GM20000 (cell line): ENCODE data around the gene LRMDA.

Experiments
- DNase-seq: peaks from one replicate; pipeline ENCODE4 v3.0.0; 2012; ENCODE audit warnings: low spot score
- TF ChIP-seq, protein P1 (sequence below): IDR thresholded peaks from 2 replicates; pipeline ENCODE4 v1.5.1; 2012; ENCODE audit warnings: mild to moderate bottlenecking, control low read depth; ENCODE audit errors: extremely low read depth, missing control alignments

LRMDA gene

GRCh38 chr10:75696536-75696935 lies 265.1 kb downstream of the LRMDA start:
- TF ChIP-seq, protein P1, sequence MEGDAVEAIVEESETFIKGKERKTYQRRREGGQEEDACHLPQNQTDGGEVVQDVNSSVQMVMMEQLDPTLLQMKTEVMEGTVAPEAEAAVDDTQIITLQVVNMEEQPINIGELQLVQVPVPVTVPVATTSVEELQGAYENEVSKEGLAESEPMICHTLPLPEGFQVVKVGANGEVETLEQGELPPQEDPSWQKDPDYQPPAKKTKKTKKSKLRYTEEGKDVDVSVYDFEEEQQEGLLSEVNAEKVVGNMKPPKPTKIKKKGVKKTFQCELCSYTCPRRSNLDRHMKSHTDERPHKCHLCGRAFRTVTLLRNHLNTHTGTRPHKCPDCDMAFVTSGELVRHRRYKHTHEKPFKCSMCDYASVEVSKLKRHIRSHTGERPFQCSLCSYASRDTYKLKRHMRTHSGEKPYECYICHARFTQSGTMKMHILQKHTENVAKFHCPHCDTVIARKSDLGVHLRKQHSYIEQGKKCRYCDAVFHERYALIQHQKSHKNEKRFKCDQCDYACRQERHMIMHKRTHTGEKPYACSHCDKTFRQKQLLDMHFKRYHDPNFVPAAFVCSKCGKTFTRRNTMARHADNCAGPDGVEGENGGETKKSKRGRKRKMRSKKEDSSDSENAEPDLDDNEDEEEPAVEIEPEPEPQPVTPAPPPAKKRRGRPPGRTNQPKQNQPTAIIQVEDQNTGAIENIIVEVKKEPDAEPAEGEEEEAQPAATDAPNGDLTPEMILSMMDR = no peak
- no peak for DNase-seq

GRCh38 chr10:75703191-75703854 lies 271.9 kb downstream of the LRMDA start:
- TF ChIP-seq, protein P1 = no peak
- DNase-seq = no peak

- TF ChIP-seq, protein P1 = no peak
These were observed 274.0 kb downstream of the LRMDA start for GRCh38 chr10:75705426-75705825.

GRCh38 chr10:75707080-75707840 lies 275.8 kb downstream of the LRMDA start:
- DNase-seq = no peak
- TF ChIP-seq, protein P1 = no peak

More at GRCh38 chr10:75705426-75705825, 274.0 kb downstream of the LRMDA start:
- no peak for DNase-seq

GRCh38 chr10:75708060-75708459 lies 276.6 kb downstream of the LRMDA start:
- DNase-seq = no peak
- TF ChIP-seq, protein P1 = no peak

DNA sequence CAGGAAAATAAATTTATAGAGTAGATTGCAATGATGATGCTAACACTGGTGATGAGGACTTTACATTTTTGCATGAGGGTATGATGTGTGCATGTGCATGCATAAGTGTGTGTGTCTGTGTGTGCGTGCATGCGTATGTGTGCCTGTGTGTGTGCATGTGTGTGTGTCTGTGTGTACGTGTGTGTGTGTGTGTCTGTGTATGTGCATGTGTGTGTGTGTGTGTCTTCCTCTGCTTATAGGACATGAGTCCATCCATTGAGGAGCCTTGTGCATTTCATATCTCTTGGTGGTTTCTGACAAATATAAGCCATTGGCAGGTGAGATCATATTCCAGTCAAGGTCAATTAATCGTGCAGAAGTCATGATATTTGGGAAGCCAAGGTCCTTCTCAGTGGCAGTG lies 277.8 kb downstream of the LRMDA start:
- no peak for DNase-seq
- TF ChIP-seq, protein P1 = no peak

- TF ChIP-seq, protein P1 = no peak
- DNase-seq = no peak
These were observed 278.4 kb downstream of the LRMDA start for GRCh38 chr10:75709811-75710210.
